ENCODE results near the gene POLR2M.

The POLR2M gene

DNA sequence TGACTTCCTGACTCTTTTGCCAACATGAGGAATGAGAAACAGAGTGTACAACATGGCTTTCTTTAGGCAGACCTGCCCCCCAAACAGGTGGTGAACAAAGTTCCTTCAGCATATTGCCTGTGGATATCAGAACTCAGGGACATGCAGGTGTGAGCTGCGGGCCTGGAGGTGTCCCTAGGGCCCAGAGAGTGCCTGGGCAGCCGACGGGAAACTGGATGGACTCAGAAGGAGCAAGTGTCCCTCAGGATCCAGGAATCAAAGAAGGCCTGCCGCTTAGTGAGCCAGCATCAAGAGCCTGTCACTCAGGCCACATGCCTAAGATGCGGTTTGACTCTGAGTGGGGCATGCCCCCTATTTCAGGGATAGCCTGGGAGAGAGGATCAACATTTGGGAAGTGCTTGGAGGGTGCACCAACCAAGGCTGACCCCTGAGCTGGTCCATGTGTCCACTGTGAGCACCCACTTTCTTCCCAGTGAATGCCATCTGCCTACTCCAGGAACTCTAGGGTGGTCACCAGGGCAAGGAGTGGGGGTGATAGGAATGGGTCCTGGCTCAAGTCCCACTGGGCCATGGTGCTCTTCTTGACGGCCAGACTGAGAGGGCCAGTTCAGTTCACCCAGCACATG lies 16.1 kb upstream of the POLR2M start:
- Histone ChIP-seq H3K27me3 (ENCODE audit: control insufficient read depth, low read length) (no peaks in the 10 kb centered on the region), H3K4me2 (ENCODE audit: low read length) (no peak overlapping the region), H3K4me1 (ENCODE audit: control insufficient read depth, low read length) (no peaks in the 10 kb centered on the region), H3K9me3 (ENCODE audit: control insufficient read depth, insufficient read depth, low read length) (no peaks in the 10 kb centered on the region), H3K79me2 (ENCODE audit: control insufficient read depth, low read length) (no peaks in the 10 kb centered on the region), H4K20me1 (ENCODE audit: control insufficient read depth, insufficient read depth, low read depth, low read length) (no peaks in the 10 kb centered on the region), H3K4me3 (ENCODE audit: low read length) (no peak overlapping the region), H3F3A (ENCODE audit: control insufficient read depth, insufficient read depth) (no peaks in the 10 kb centered on the region), H3K36me3 (ENCODE audit: control insufficient read depth, low read length) (no peaks in the 10 kb centered on the region), H3K9me2 (replicated peaks; ENCODE audit: control insufficient read depth, low read length) (no peaks in the 10 kb centered on the region), H3K27ac (ENCODE audit: low read depth, low read length) (no peak overlapping the region)
- TF ChIP-seq EZH2phosphoT487 (IDR thresholded peaks at IDR 0.05; ENCODE audit: borderline replicate concordance, low read length) (no peak), CTCF (IDR thresholded peaks at IDR 0.05; ENCODE audit: low read depth, low read length, poor library complexity, severe bottlenecking) (no peak)

- TF ChIP-seq EZH2phosphoT487 (IDR thresholded peaks at IDR 0.05; ENCODE audit: borderline replicate concordance, low read length) (no peak), CTCF (IDR thresholded peaks at IDR 0.05; ENCODE audit: low read depth, low read length, poor library complexity, severe bottlenecking) (no peak)
- Histone ChIP-seq H3K79me2 (ENCODE audit: control insufficient read depth, low read length) (no peaks in the 10 kb centered on the region), H3K36me3 (ENCODE audit: control insufficient read depth, low read length) (no peaks in the 10 kb centered on the region), H3K9me2 (replicated peaks; ENCODE audit: control insufficient read depth, low read length) (no peaks in the 10 kb centered on the region), H3K4me3 (ENCODE audit: low read length) (no peak overlapping the region), H3F3A (ENCODE audit: control insufficient read depth, insufficient read depth) (no peaks in the 10 kb centered on the region), H3K9me3 (ENCODE audit: control insufficient read depth, insufficient read depth, low read length) (no peaks in the 10 kb centered on the region), H3K27ac (ENCODE audit: low read depth, low read length) (no peak overlapping the region), H3K4me1 (ENCODE audit: control insufficient read depth, low read length) (no peaks in the 10 kb centered on the region), H4K20me1 (ENCODE audit: control insufficient read depth, insufficient read depth, low read depth, low read length) (no peaks in the 10 kb centered on the region), H3K27me3 (ENCODE audit: control insufficient read depth, low read length) (no peaks in the 10 kb centered on the region), H3K4me2 (ENCODE audit: low read length) (no peak overlapping the region)
Measured at GRCh38 chr15:57691082-57691481, 15.4 kb upstream of the POLR2M start.

- Histone ChIP-seq H3F3A (ENCODE audit: control insufficient read depth, insufficient read depth) (no peaks in the 10 kb centered on the region), H3K27ac (ENCODE audit: low read depth, low read length) (no peak overlapping the region), H3K4me1 (ENCODE audit: control insufficient read depth, low read length) (no peaks in the 10 kb centered on the region), H4K20me1 (ENCODE audit: control insufficient read depth, insufficient read depth, low read depth, low read length) (no peaks in the 10 kb centered on the region), H3K79me2 (ENCODE audit: control insufficient read depth, low read length) (no peaks in the 10 kb centered on the region), H3K4me2 (ENCODE audit: low read length) (no peak overlapping the region), H3K9me2 (replicated peaks; ENCODE audit: control insufficient read depth, low read length) (no peaks in the 10 kb centered on the region), H3K4me3 (ENCODE audit: low read length) (no peak overlapping the region), H3K36me3 (ENCODE audit: control insufficient read depth, low read length) (no peaks in the 10 kb centered on the region), H3K9me3 (ENCODE audit: control insufficient read depth, insufficient read depth, low read length) (no peaks in the 10 kb centered on the region), H3K27me3 (ENCODE audit: control insufficient read depth, low read length) (no peaks in the 10 kb centered on the region)
- TF ChIP-seq EZH2phosphoT487 (IDR thresholded peaks at IDR 0.05; ENCODE audit: borderline replicate concordance, low read length) (no peak), CTCF (IDR thresholded peaks at IDR 0.05; ENCODE audit: low read depth, low read length, poor library complexity, severe bottlenecking) (no peak)
Measured at GRCh38 chr15:57692709-57693108, 13.8 kb upstream of the POLR2M start.

Measured in DOHH2 (cell line).